Measurements from ENCODE around the gene CAMTA1.
A peak's percentile ranks its signal among the peaks of the same experiment; 100 is the strongest.

The CAMTA1 gene

DNA sequence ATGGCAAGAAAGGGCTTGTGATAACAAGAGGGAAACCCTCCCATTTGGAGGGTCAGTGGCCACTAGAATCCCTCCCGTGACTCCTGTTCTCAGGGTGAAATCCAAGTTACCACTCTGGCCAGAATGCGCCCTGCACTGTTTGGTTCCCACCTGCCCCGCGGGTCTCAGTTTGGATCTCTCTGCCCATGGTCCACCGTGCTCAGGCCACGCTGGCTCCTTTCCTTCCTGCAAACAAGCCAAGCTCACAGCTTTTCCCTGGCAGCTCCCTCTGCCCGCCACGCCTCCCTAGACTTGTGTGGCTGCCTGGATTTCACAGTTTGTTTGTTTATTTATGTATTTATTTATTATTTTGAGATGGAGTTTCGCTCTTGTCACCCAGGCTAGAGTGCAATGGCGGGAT is 806.3 kb downstream of the CAMTA1 start (continued):
- TF ChIP-seq ZBTB17 (tag by site-specific recombination; IDR thresholded peaks at IDR 0.05): no peak

DNA sequence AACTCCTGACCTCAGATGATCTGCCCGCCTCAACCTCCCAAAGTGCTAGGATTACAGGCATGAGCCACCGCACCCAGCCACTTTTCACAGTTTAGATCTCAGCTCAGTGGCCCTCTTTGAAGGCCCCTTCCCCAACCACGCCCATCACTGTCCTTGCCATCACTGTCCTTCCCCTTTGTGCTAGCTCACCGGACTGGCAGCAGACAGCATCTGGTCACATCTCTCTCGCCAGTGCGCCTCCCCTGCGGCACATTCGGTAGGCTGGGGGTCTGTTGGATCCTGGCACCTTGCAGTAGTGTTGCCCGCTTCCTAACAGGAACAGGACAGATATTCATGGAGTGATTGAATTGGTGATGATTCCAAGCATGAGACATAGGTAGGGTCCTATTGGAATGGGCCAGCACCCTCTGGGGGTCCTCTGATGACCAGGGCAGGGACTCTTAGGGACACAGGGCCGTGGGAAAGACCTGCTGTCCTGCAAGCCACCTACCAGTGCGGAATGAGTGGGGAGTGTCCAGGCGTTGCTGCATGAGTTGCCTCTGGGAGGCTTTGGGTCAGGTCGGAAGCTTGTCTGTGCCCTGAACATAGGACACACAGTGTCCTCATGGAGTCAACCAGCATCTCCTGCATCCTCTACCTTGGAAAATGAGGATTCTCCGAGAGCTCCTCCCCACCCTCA is 807.0 kb downstream of the CAMTA1 start:
- Histone ChIP-seq H3K9me3 (ENCODE audit: control insufficient read depth, insufficient read depth, low read depth, low read length) (no peaks in the 10 kb centered on the region), H3K4me3 (ENCODE audit: low read depth, low read length) (no peak overlapping the region), H3K27ac (ENCODE audit: extremely low read depth, low read depth, low read length) (no peak overlapping the region), H3K4me1 (ENCODE audit: control insufficient read depth, insufficient read depth, low read length) (no peaks in the 10 kb centered on the region), H3K36me3 (ENCODE audit: control insufficient read depth in 2 of 2, insufficient read depth in 1 of 2, low read length in 2 of 2) (no peaks in the 10 kb centered on the region)
- POLR2A ChIA-PET: interaction anchor here (0.9 kb wide), 1 partner anchor 43 kb away, joined by 8 read pairs; no protein-coding TSS in a partner anchor
- CTCF ChIA-PET: no interaction called here
- TF ChIP-seq ZNF324 (tag by site-specific recombination; IDR thresholded peaks at IDR 0.05) (no peak), ZNF521 (tag by site-specific recombination; IDR thresholded peaks at IDR 0.05) (no peak), KLF17 (tag by site-specific recombination; IDR thresholded peaks at IDR 0.05) (no peak), ZNF571 (tag by site-specific recombination; IDR thresholded peaks at IDR 0.05) (no peak), ZNF514 (tag by site-specific recombination; IDR thresholded peaks at IDR 0.05) (no peak), ZBTB7A (tag by site-specific recombination; IDR thresholded peaks at IDR 0.05; ENCODE audit: low read depth) (no peak), ZNF280C (tag by site-specific recombination; IDR thresholded peaks at IDR 0.05) (no peak), ZNF658 (tag by site-specific recombination; IDR thresholded peaks at IDR 0.05) (no peak), ZNF174 (tag by site-specific recombination; IDR thresholded peaks at IDR 0.05) (no peak), KLF16 (tag by site-specific recombination; IDR thresholded peaks at IDR 0.05) (no peak), ZNF555 (tag by site-specific recombination; conservative IDR thresholded peaks at IDR 0.05) (no peak), ZNF561 (tag by site-specific recombination; IDR thresholded peaks at IDR 0.05; ENCODE audit: borderline replicate concordance) (no peak), ZNF501 (tag by site-specific recombination; IDR thresholded peaks at IDR 0.05) (no peak), ZNF560 (tag by site-specific recombination; IDR thresholded peaks at IDR 0.05; ENCODE audit: borderline replicate concordance) (no peak), ZNF19 (tag by site-specific recombination; IDR thresholded peaks at IDR 0.05; ENCODE audit: low read depth) (no peak)
- TF ChIP-seq, protein P1, sequence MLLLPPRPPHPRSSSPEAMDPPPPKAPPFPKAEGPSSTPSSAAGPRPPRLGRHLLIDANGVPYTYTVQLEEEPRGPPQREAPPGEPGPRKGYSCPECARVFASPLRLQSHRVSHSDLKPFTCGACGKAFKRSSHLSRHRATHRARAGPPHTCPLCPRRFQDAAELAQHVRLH (tag by site-specific recombination; IDR thresholded peaks at IDR 0.05): no peak

- POLR2A ChIA-PET: no interaction called here
- TF ChIP-seq ZNF239 (tag by site-specific recombination; IDR thresholded peaks at IDR 0.05) (no peak), MEIS1 (CRISPR knock-in tag; IDR thresholded peaks at IDR 0.05; ENCODE audit: borderline replicate concordance) (peak; percentile 61; the same call in 1 of the 2 replicates), PRDM4 (tag by site-specific recombination; IDR thresholded peaks at IDR 0.05) (no peak), MZF1 (tag by site-specific recombination; IDR thresholded peaks at IDR 0.05; ENCODE audit: borderline replicate concordance) (no peak), ZNF513 (tag by site-specific recombination; IDR thresholded peaks at IDR 0.05) (no peak), ZNF366 (tag by site-specific recombination; conservative IDR thresholded peaks at IDR 0.05) (peak; percentile 93), ZNF133 (tag by site-specific recombination; IDR thresholded peaks at IDR 0.05) (no peak), ZNF292 (tag by site-specific recombination; IDR thresholded peaks at IDR 0.05; ENCODE audit: borderline replicate concordance, low read depth) (no peak)
Observed at GRCh38 chr1:7594002-7594713, 808.9 kb downstream of the CAMTA1 start.

More at GRCh38 chr1:7594002-7594713, 808.9 kb downstream of the CAMTA1 start:
- no peaks in the 10 kb centered on the region for H3K36me3 ChIP-seq (ENCODE audit: control insufficient read depth in 2 of 2, insufficient read depth in 1 of 2, low read length in 2 of 2)
- CTCF ChIA-PET: interaction anchor here (0.6 kb wide), 1 partner anchor 466 kb away, joined by 3 read pairs; no protein-coding TSS in a partner anchor
- no peak overlapping the region for H3K4me3 ChIP-seq (ENCODE audit: low read depth, low read length)
- H3K4me1 ChIP-seq (ENCODE audit: control insufficient read depth, insufficient read depth, low read length): no peaks in the 10 kb centered on the region
- H3K27ac ChIP-seq (ENCODE audit: extremely low read depth, low read depth, low read length): no peak overlapping the region
- no peaks in the 10 kb centered on the region for H3K9me3 ChIP-seq (ENCODE audit: control insufficient read depth, insufficient read depth, low read depth, low read length)

Measured in HEK293 (cell line).